Fibroblast of lung (primary cell): ENCODE data around the gene ZIC3. TPM values are rescaled to one million over a fixed set of nuclear protein-coding genes. Genes with fewer than 3 reads are reported as not detected.

Experiments
- DNase-seq, 2 donors: peaks; one replicate each; pipeline versions ENCODE4 v3.0.0 to v3.0.0-alpha.2; 2010; ENCODE audit warnings: low read depth in 2 of 2
- H2AFZ ChIP-seq: 2 replicates; pipeline ENCODE4 v1.5.1; 2012; ENCODE audit warnings: low read length, control low read depth, inconsistent platforms
- H3K27ac ChIP-seq: 2 replicates; pipeline ENCODE4 v1.5.1; 2011; ENCODE audit warnings: low read length, control low read depth; ENCODE audit not compliant: insufficient read depth
- H3K27me3 ChIP-seq: 2 replicates; pipeline ENCODE4 v1.5.1; 2011; ENCODE audit warnings: mild to moderate bottlenecking, low read length; ENCODE audit not compliant: control insufficient read depth, insufficient read depth
- H3K36me3 ChIP-seq: 2 replicates; pipeline ENCODE4 v1.5.1; 2011; ENCODE audit warnings: low read length; ENCODE audit not compliant: control insufficient read depth, insufficient read depth
- H3K4me1 ChIP-seq: 2 replicates; pipeline ENCODE4 v1.5.1; 2011; ENCODE audit warnings: low read length; ENCODE audit not compliant: control insufficient read depth, insufficient read depth; ENCODE audit errors: extremely low read depth
- H3K4me2 ChIP-seq: 2 replicates; pipeline ENCODE4 v1.5.1; 2011; ENCODE audit warnings: low read length, control low read depth; ENCODE audit not compliant: insufficient read depth; ENCODE audit errors: extremely low read depth
- H3K4me3 ChIP-seq, 4 experiments: fragments of 200-600 bp in 1 of 4; sonication (generic) in 1 of 4; replicated peaks in 1 of 4; 2 replicates each; pipeline ENCODE4 v1.5.1; 2011 to 2016; ENCODE audit warnings: low read length in 4 of 4, low read depth in 3 of 4, mild to moderate bottlenecking in 3 of 4, control low read depth in 2 of 4, inconsistent platforms in 1 of 4, mixed read lengths in 1 of 4; ENCODE audit not compliant: insufficient read depth in 1 of 4; ENCODE audit errors: control extremely low read depth in 1 of 4
- H3K79me2 ChIP-seq: 2 replicates; pipeline ENCODE4 v1.5.1; 2012; ENCODE audit warnings: mild to moderate bottlenecking, low read length, inconsistent platforms; ENCODE audit not compliant: control insufficient read depth, insufficient read depth
- H3K9ac ChIP-seq: 2 replicates; pipeline ENCODE4 v1.5.1; 2011; ENCODE audit warnings: mild to moderate bottlenecking, low read length, control low read depth; ENCODE audit not compliant: insufficient read depth
- H3K9me3 ChIP-seq: 2 replicates; pipeline ENCODE4 v1.5.1; 2012; ENCODE audit warnings: low read depth, low read length; ENCODE audit not compliant: control insufficient read depth, insufficient read depth
- H4K20me1 ChIP-seq: 2 replicates; pipeline ENCODE4 v1.5.1; 2011; ENCODE audit warnings: low read length; ENCODE audit not compliant: control insufficient read depth, insufficient read depth; ENCODE audit errors: extremely low read depth
- CTCF ChIP-seq, 2 donors: IDR thresholded peaks in 1 of 2; conservative IDR thresholded peaks in 1 of 2; 1 replicate in 1 of 2; 2 replicates in 1 of 2; pipeline ENCODE4 v1.5.1; 2011 to 2012; ENCODE audit warnings: low read length in 2 of 2, control low read depth in 1 of 2, inconsistent platforms in 1 of 2, low read depth in 1 of 2, mild to moderate bottlenecking in 1 of 2
- EZH2 ChIP-seq: IDR thresholded peaks from 2 replicates; pipeline ENCODE4 v1.5.1; 2012; ENCODE audit warnings: low read length, control low read depth, mild to moderate bottlenecking; ENCODE audit errors: missing control alignments
- polyA plus RNA-seq, 2 donors: library from polyadenylated mRNA; depleted of rRNA in 1 of 2; stranded (reverse) in 1 of 2; unstranded in 1 of 2; fragments of >200 nt; gene quantifications; 2 replicates each; pipeline ENCODE4 v1.2.1, GENCODE V29; 2011 to 2012; ENCODE audit warnings: missing spikeins in 1 of 2
- total RNA-seq: library from RNA; depleted of rRNA; stranded (reverse); fragments of >200 nt; gene quantifications from 2 replicates; pipeline ENCODE4 v1.2.1, GENCODE V29; 2014

ZIC3 gene
- total and polyA plus RNA-seq, 2 donors (not counting 1 experiment from before 2014, with no cell fraction given), result not detected

DNA sequence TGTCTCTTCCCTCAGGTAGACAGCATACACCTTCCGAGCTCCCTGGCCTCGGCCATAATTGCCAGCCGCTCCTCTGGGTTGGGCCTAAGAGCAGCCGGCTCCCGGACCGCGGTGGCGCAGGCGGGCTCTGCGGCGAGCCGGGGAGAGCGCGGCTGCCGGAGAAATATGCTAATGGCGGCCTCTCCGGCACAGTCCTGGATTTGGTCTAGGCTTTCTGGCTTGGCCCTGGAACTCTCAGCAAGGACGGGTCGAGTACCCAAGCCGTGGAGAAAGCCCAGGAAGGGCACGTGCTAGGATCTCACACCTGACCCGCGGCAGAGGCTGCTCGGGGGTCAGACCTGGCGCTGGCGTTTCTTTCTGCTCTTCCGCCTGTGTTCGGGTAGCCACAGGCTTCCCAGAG lies 18.6 kb upstream of the ZIC3 start:
- TF ChIP-seq EZH2, result no peak
- no peak for TF ChIP-seq CTCF (conservative IDR thresholded peaks at IDR 0.05 in 1 of 2, IDR thresholded peaks at IDR 0.05 in 1 of 2; ENCODE audit: low read depth in 1 of 2, low read length in 2 of 2)
- H3K4me3 ChIP-seq, result no peak overlapping the region
- no peaks in the 10 kb centered on the region for H4K20me1 ChIP-seq
- no peaks in the 10 kb centered on the region for H3K79me2 ChIP-seq
- no peak overlapping the region for H3K27ac ChIP-seq
- no peak overlapping the region for H3K4me2 ChIP-seq
- no peak overlapping the region for H3K9ac ChIP-seq
- DNase-seq, result no peak
- H3K4me1 ChIP-seq, result no peaks in the 10 kb centered on the region
- H3K36me3 ChIP-seq, result no peaks in the 10 kb centered on the region
- no peaks in the 10 kb centered on the region for H3K27me3 ChIP-seq
- no peaks in the 10 kb centered on the region for H3K9me3 ChIP-seq
- H2AFZ ChIP-seq, result no peak overlapping the region

GRCh38 chrX:137548261-137548660 lies 17.7 kb upstream of the ZIC3 start:
- no peak overlapping the region for H3K9ac ChIP-seq
- DNase-seq, result no peak
- no peaks in the 10 kb centered on the region for H3K9me3 ChIP-seq
- no peak overlapping the region for H3K4me3 ChIP-seq
- H3K27ac ChIP-seq, result no peak overlapping the region
- no peak overlapping the region for H2AFZ ChIP-seq
- H3K4me2 ChIP-seq, result no peak overlapping the region
- no peaks in the 10 kb centered on the region for H3K4me1 ChIP-seq
- no peaks in the 10 kb centered on the region for H3K27me3 ChIP-seq
- no peaks in the 10 kb centered on the region for H4K20me1 ChIP-seq
- H3K79me2 ChIP-seq, result no peaks in the 10 kb centered on the region
- TF ChIP-seq EZH2 (no peak), CTCF (conservative IDR thresholded peaks at IDR 0.05 in 1 of 2, IDR thresholded peaks at IDR 0.05 in 1 of 2; ENCODE audit: low read depth in 1 of 2, low read length in 2 of 2) (no peak)
- H3K36me3 ChIP-seq, result no peaks in the 10 kb centered on the region

GRCh38 chrX:137549073-137549472 lies 16.9 kb upstream of the ZIC3 start:
- H3K4me2 ChIP-seq, result no peak overlapping the region
- no peaks in the 10 kb centered on the region for H3K27me3 ChIP-seq
- no peak for DNase-seq
- no peaks in the 10 kb centered on the region for H3K9me3 ChIP-seq
- no peak overlapping the region for H3K27ac ChIP-seq
- no peaks in the 10 kb centered on the region for H3K4me1 ChIP-seq
- H4K20me1 ChIP-seq, result no peaks in the 10 kb centered on the region
- no peak overlapping the region for H3K4me3 ChIP-seq
- no peaks in the 10 kb centered on the region for H3K36me3 ChIP-seq
- TF ChIP-seq CTCF (conservative IDR thresholded peaks at IDR 0.05 in 1 of 2, IDR thresholded peaks at IDR 0.05 in 1 of 2; ENCODE audit: low read depth in 1 of 2, low read length in 2 of 2) (no peak), EZH2 (no peak)
- H2AFZ ChIP-seq, result no peak overlapping the region
- no peaks in the 10 kb centered on the region for H3K79me2 ChIP-seq
- H3K9ac ChIP-seq, result no peak overlapping the region
